H1 (cell line): ENCODE measurements around the gene OR4C6. TPM values are rescaled to one million over a fixed set of nuclear protein-coding genes. Genes with fewer than 3 reads are reported as not detected.

Source experiments
- CTCF ChIA-PET: fragments of 300-600 bp; sonication (Branson Sonifier 250); formaldehyde crosslinking; loops from one replicate; lab custom pipeline; 2021; ENCODE audit not compliant: partially characterized antibody; lab: Charles Lee
- POLR2A ChIA-PET: fragments of 300-600 bp; sonication (Branson Sonifier 250); formaldehyde crosslinking; loops from one replicate; lab custom pipeline; 2021; ENCODE audit warnings: inconsistent platforms; ENCODE audit not compliant: partially characterized antibody; lab: Charles Lee
- DNase-seq, 2 experiments: peaks; one replicate each; pipeline versions ENCODE4 v3.0.0 to v3.0.0-alpha.2; 2010 to 2022; ENCODE audit warnings: low spot score in 2 of 2, low read depth in 1 of 2, mixed read lengths in 1 of 2
- FAIRE-seq: peaks from 2 replicates; lab custom pipeline; 2011; peaks lifted over from hg19 to GRCh38; lab: Jason Lieb, UNC
- H2AFZ ChIP-seq: 2 replicates; pipeline ENCODE4 v1.8.1; 2012; ENCODE audit warnings: low read length, inconsistent platforms
- H2AK5ac ChIP-seq: 2 replicates; pipeline ENCODE4 v1.6.1; 2013; ENCODE audit warnings: low read depth, low read length
- H2BK120ac ChIP-seq: replicated peaks from 2 replicates; pipeline ENCODE3; 2013; ENCODE audit warnings: low read depth, low read length, inconsistent platforms
- H2BK12ac ChIP-seq: 2 replicates; pipeline ENCODE4 v1.6.1; 2013; ENCODE audit warnings: low read depth, low read length
- H2BK15ac ChIP-seq: 2 replicates; pipeline ENCODE4 v1.6.1; 2013; ENCODE audit warnings: low read length
- H2BK20ac ChIP-seq: 2 replicates; pipeline ENCODE4 v1.6.1; 2013; ENCODE audit warnings: low read length
- H2BK5ac ChIP-seq: 2 replicates; pipeline ENCODE4 v1.6.1; 2013; ENCODE audit warnings: low read depth, low read length
- H3K14ac ChIP-seq: 2 replicates; pipeline ENCODE4 v1.6.1; 2013; ENCODE audit warnings: inconsistent platforms; ENCODE audit not compliant: insufficient read length
- H3K18ac ChIP-seq: 2 replicates; pipeline ENCODE4 v1.6.1; 2013; ENCODE audit warnings: low read length; ENCODE audit errors: extremely low read depth
- H3K23ac ChIP-seq: 2 replicates; pipeline ENCODE4 v1.6.1; 2013; ENCODE audit warnings: inconsistent platforms; ENCODE audit not compliant: insufficient read length
- H3K23me2 ChIP-seq: 2 replicates; pipeline ENCODE4 v1.6.1; 2013; ENCODE audit warnings: low read depth, low read length
- H3K27ac ChIP-seq: 2 replicates; pipeline ENCODE4 v1.6.1; 2011; ENCODE audit warnings: low read depth, low read length, inconsistent platforms
- H3K27me3 ChIP-seq, 4 experiments: replicated peaks in 1 of 4; 1 replicate in 1 of 4; 2 replicates in 3 of 4; pipeline versions ENCODE4 v1.6.1 to v1.8.1; 2011 to 2013; ENCODE audit warnings: low read length in 3 of 4, mild to moderate bottlenecking in 3 of 4, inconsistent platforms in 2 of 4, mixed read lengths in 2 of 4, moderate library complexity in 1 of 4; ENCODE audit not compliant: control insufficient read depth in 3 of 4, insufficient read depth in 3 of 4; ENCODE audit errors: extremely low read depth in 1 of 4
- H3K36me3 ChIP-seq, 4 experiments: 2 replicates each; pipeline versions ENCODE4 v1.6.1 to v1.8.1; 2011 to 2013; ENCODE audit warnings: mild to moderate bottlenecking in 4 of 4, low read length in 3 of 4, moderate library complexity in 2 of 4, control low read depth in 1 of 4, inconsistent platforms in 1 of 4; ENCODE audit not compliant: insufficient read depth in 4 of 4, control insufficient read depth in 2 of 4
- H3K4ac ChIP-seq: replicated peaks from 2 replicates; pipeline ENCODE3; 2013; ENCODE audit warnings: low read length, low read depth, mixed read lengths, inconsistent platforms; ENCODE audit not compliant: insufficient read length
- H3K4me1 ChIP-seq, 4 experiments: replicated peaks in 1 of 4; 1 replicate in 1 of 4; 2 replicates in 3 of 4; pipeline versions ENCODE4 v1.6.1 to v1.8.1; 2011 to 2013; ENCODE audit warnings: low read length in 3 of 4, inconsistent platforms in 2 of 4, mixed read lengths in 1 of 4; ENCODE audit not compliant: insufficient read depth in 4 of 4, control insufficient read depth in 3 of 4
- H3K4me2 ChIP-seq, 2 experiments: 2 replicates each; pipeline versions ENCODE4 v1.6.1 to v1.8.1; 2011 to 2013; ENCODE audit warnings: low read depth in 2 of 2, low read length in 2 of 2, control low read depth in 1 of 2, inconsistent platforms in 1 of 2, mild to moderate bottlenecking in 1 of 2; ENCODE audit not compliant: insufficient read depth in 1 of 2
- H3K4me3 ChIP-seq, 4 experiments: fragments of 200-600, 300-600 bp in 1 of 4; sonication (generic), shearing (Covaris generic), sonication (Bioruptor Twin) in 1 of 4; 2 replicates each; pipeline versions ENCODE4 v1.5.1 to v1.8.1; 2011 to 2016; ENCODE audit warnings: low read length in 4 of 4, low read depth in 3 of 4, control low read depth in 2 of 4, inconsistent platforms in 2 of 4, mild to moderate bottlenecking in 2 of 4, mixed read lengths in 1 of 4, moderate library complexity in 1 of 4; ENCODE audit not compliant: insufficient read depth in 2 of 4; ENCODE audit errors: extremely low read depth in 1 of 4
- H3K56ac ChIP-seq: replicated peaks from 2 replicates; pipeline ENCODE3; 2013; ENCODE audit warnings: low read depth, mild to moderate bottlenecking, mixed read lengths, low read length, inconsistent platforms; ENCODE audit not compliant: insufficient read length
- H3K79me1 ChIP-seq: 2 replicates; pipeline ENCODE4 v1.6.1; 2013; ENCODE audit warnings: low read depth, low read length, control low read depth
- H3K79me2 ChIP-seq, 2 experiments: 2 replicates each; pipeline versions ENCODE4 v1.6.1 to v1.8.1; 2012 to 2013; ENCODE audit warnings: low read length in 2 of 2, mild to moderate bottlenecking in 2 of 2, inconsistent platforms in 1 of 2; ENCODE audit not compliant: insufficient read depth in 2 of 2, control insufficient read depth in 1 of 2
- H3K9ac ChIP-seq, 4 experiments: replicated peaks in 1 of 4; 1 replicate in 1 of 4; 2 replicates in 3 of 4; pipeline versions ENCODE4 v1.6.1 to v1.8.1; 2011 to 2013; ENCODE audit warnings: low read depth in 3 of 4, low read length in 3 of 4, control low read depth in 2 of 4, mild to moderate bottlenecking in 2 of 4, moderate library complexity in 2 of 4, inconsistent platforms in 1 of 4; ENCODE audit errors: extremely low read depth in 1 of 4
- H3K9me3 ChIP-seq, 2 experiments: 2 replicates each; pipeline versions ENCODE4 v1.6.1 to v1.8.1; 2012 to 2013; ENCODE audit warnings: mild to moderate bottlenecking in 2 of 2, moderate library complexity in 2 of 2, control low read depth in 1 of 2, inconsistent platforms in 1 of 2, low read depth in 1 of 2, low read length in 1 of 2, mixed read lengths in 1 of 2; ENCODE audit not compliant: insufficient read depth in 2 of 2
- H4K20me1 ChIP-seq, 2 experiments: replicated peaks in 1 of 2; 2 replicates each; pipeline versions ENCODE3 to v1.8.1; 2011 to 2013; ENCODE audit warnings: inconsistent platforms in 2 of 2, low read length in 2 of 2, mild to moderate bottlenecking in 1 of 2; ENCODE audit not compliant: insufficient read depth in 2 of 2, control insufficient read depth in 1 of 2
- H4K5ac ChIP-seq: 2 replicates; pipeline ENCODE4 v1.6.1; 2013; ENCODE audit warnings: low read length, low read depth, mixed read lengths, inconsistent platforms; ENCODE audit not compliant: insufficient read length
- H4K8ac ChIP-seq: 2 replicates; pipeline ENCODE4 v1.8.0; 2013; ENCODE audit warnings: mild to moderate bottlenecking, moderate library complexity, low read length, inconsistent platforms; ENCODE audit not compliant: insufficient read depth; ENCODE audit errors: extremely low read depth
- H4K91ac ChIP-seq: replicated peaks from 2 replicates; pipeline ENCODE3; 2013; ENCODE audit warnings: low read length, mixed read lengths, inconsistent platforms; ENCODE audit not compliant: insufficient read length
- CHD2 ChIP-seq: IDR thresholded peaks from 2 replicates; pipeline ENCODE4 v1.6.1; 2012; ENCODE audit warnings: low read length, improper control_type of control experiment
- FOSL1 ChIP-seq: IDR thresholded peaks from 2 replicates; pipeline ENCODE4 v1.6.1; 2011; ENCODE audit warnings: mild to moderate bottlenecking, low read depth, low read length, moderate library complexity; ENCODE audit not compliant: insufficient read depth
- KDM5A ChIP-seq: fragments of 200-600 bp; IDR thresholded peaks from 2 replicates; pipeline ENCODE4 v1.7.1; 2012; ENCODE audit warnings: mild to moderate bottlenecking, low read length, inconsistent platforms, mixed read lengths
- SAP30 ChIP-seq: fragments of 300-600 bp; sonication (generic); IDR thresholded peaks from 2 replicates; pipeline ENCODE4 v1.7.1; 2012; ENCODE audit warnings: low read length, moderate library complexity, mild to moderate bottlenecking, inconsistent platforms; ENCODE audit not compliant: insufficient read depth, insufficient replicate concordance
- TAF1 ChIP-seq: IDR thresholded peaks from 2 replicates; pipeline ENCODE4 v1.6.1; 2011; ENCODE audit warnings: mild to moderate bottlenecking, low read depth, low read length
- TCF12 ChIP-seq: IDR thresholded peaks from 2 replicates; pipeline ENCODE4 v1.6.1; 2011; ENCODE audit warnings: low read depth, mild to moderate bottlenecking, low read length
- WGBS, 2 experiments: shearing (Covaris generic) in 1 of 2; methylation state at CpG; one replicate each; pipeline versions ENCODE4 v1.1.6 to v1.1.7; 2013 to 2015; ENCODE audit warnings: low lambda C conversion rate in 2 of 2, mixed read lengths in 2 of 2, inconsistent platforms in 1 of 2, low coverage in 1 of 2, missing lambda C conversion rate in 1 of 2; ENCODE audit not compliant: insufficient replicate concordance in 2 of 2, insufficient coverage in 1 of 2, insufficient read length in 1 of 2; ENCODE audit errors: extremely low coverage in 1 of 2, missing lambda C conversion rate in 1 of 2; 5-methylcytosine and 5-hydroxymethylcytosine counted together
- polyA plus RNA-seq, 7 experiments: library from polyadenylated mRNA; depleted of rRNA in 3 of 7; stranded (reverse) in 5 of 7; unstranded in 2 of 7; fragments of >200 nt in 5 of 7; fragments of 200-250 nt in 2 of 7; gene quantifications; 1 replicate in 5 of 7; 2 replicates in 1 of 7; 4 replicates in 1 of 7; pipeline versions ENCODE4 v1.2.1 to v1.2.3, GENCODE V29; 2011 to 2013; ENCODE audit warnings: missing spikeins in 2 of 7, mixed read lengths in 2 of 7
- total RNA-seq: library from RNA; stranded (reverse); fragmentation: NEBNext Ultra II Directional; extraction: Animal tissue kit (Norgen Biotek cat#: 25700); gene quantifications from 2 replicates; pipeline ENCODE4 v1.2.1, GENCODE V29; 2021
- TF ChIP-seq, protein P1 (sequence below): IDR thresholded peaks from 2 replicates; pipeline ENCODE4 v1.6.1; 2012; ENCODE audit warnings: inconsistent platforms
- TF ChIP-seq, protein P2 (sequence below), 3 experiments: IDR thresholded peaks; 1 replicate in 2 of 3; 2 replicates in 1 of 3; pipeline versions ENCODE4 v1.5.1 to v1.6.1; 2011; ENCODE audit warnings: low read length in 3 of 3, mild to moderate bottlenecking in 3 of 3, inconsistent platforms in 2 of 3, low read depth in 1 of 3, moderate library complexity in 1 of 3; ENCODE audit not compliant: insufficient read depth in 1 of 3; ENCODE audit errors: control extremely low read depth in 1 of 3

The OR4C6 gene
- total and polyA plus RNA-seq, 2 of the 8 experiments (the other 6 are each of a cell fraction or from before 2014, with no cell fraction given), result not detected

DNA sequence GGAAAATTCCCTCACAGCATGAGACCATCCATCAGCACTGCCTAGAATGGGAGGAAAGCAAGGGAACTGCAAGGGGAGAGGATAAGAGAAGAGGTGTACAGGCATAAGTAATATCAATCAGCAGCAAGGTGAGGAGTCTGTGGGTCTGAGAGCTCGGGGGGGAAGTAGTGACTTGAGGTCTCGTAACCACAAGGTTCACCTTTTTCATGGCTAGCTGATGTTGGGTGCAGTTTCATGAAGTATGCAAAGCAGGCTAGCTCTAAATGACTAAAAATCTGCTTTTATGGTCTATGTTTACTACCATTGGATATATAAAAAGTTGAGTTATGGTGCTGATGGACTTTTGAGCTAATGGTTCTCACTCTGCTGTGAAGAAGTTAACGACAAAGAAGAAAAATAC is 35.8 kb downstream of the OR4C6 start:
- DNase-seq, result no peak
- H2BK15ac ChIP-seq, result no peak overlapping the region
- no peak for TF ChIP-seq FOSL1
- no peak for TF ChIP-seq TCF12
- no peak for TF ChIP-seq CHD2
- no peak for TF ChIP-seq SAP30
- no peak for TF ChIP-seq KDM5A
- TF ChIP-seq, protein P1, sequence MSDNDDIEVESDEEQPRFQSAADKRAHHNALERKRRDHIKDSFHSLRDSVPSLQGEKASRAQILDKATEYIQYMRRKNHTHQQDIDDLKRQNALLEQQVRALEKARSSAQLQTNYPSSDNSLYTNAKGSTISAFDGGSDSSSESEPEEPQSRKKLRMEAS, result no peak
- TF ChIP-seq, protein P2, sequence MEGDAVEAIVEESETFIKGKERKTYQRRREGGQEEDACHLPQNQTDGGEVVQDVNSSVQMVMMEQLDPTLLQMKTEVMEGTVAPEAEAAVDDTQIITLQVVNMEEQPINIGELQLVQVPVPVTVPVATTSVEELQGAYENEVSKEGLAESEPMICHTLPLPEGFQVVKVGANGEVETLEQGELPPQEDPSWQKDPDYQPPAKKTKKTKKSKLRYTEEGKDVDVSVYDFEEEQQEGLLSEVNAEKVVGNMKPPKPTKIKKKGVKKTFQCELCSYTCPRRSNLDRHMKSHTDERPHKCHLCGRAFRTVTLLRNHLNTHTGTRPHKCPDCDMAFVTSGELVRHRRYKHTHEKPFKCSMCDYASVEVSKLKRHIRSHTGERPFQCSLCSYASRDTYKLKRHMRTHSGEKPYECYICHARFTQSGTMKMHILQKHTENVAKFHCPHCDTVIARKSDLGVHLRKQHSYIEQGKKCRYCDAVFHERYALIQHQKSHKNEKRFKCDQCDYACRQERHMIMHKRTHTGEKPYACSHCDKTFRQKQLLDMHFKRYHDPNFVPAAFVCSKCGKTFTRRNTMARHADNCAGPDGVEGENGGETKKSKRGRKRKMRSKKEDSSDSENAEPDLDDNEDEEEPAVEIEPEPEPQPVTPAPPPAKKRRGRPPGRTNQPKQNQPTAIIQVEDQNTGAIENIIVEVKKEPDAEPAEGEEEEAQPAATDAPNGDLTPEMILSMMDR (IDR thresholded peaks at IDR 0.05; ENCODE audit: control extremely low read depth in 1 of 3, insufficient read depth in 1 of 3, low read depth in 1 of 3, low read length in 3 of 3), result no peak
- TF ChIP-seq TAF1, result no peak
- TF ChIP-seq, all 59 proteins: peak for 0
- H3K9ac ChIP-seq, result no peak overlapping the region
- H2BK12ac ChIP-seq, result no peak overlapping the region
- H3K79me2 ChIP-seq, result no peaks in the 10 kb centered on the region
- no peaks in the 10 kb centered on the region for H3K23me2 ChIP-seq
- H3K14ac ChIP-seq, result no peak overlapping the region
- no peak overlapping the region for H3K4me3 ChIP-seq
- no peak overlapping the region for H3K56ac ChIP-seq
- no peak overlapping the region for H4K5ac ChIP-seq
- H3K4ac ChIP-seq, result no peak overlapping the region
- H3K79me1 ChIP-seq, result no peaks in the 10 kb centered on the region
- no peaks in the 10 kb centered on the region for H3K27me3 ChIP-seq
- no peak overlapping the region for H2AK5ac ChIP-seq
- no peak overlapping the region for H2BK20ac ChIP-seq
- H4K8ac ChIP-seq, result no peak overlapping the region
- no peak overlapping the region for H2AFZ ChIP-seq
- H3K36me3 ChIP-seq, result no peaks in the 10 kb centered on the region
- ChIA-PET POLR2A (no interaction called here), CTCF (interaction anchor here (0.6 kb wide), 1 partner anchor 926 kb away, joined by 3 read pairs; no protein-coding TSS in a partner anchor)
- no peaks in the 10 kb centered on the region for H3K4me1 ChIP-seq
- peaks cover 49 to 50% of the 10 kb centered on the region in 2 experiments for H3K9me3 ChIP-seq
- no peak overlapping the region for H2BK120ac ChIP-seq
- H3K4me2 ChIP-seq, result no peak overlapping the region
- H4K91ac ChIP-seq, result no peak overlapping the region
- no peak for FAIRE-seq
- H2BK5ac ChIP-seq, result no peak overlapping the region
- no peak overlapping the region for H3K23ac ChIP-seq
- H3K18ac ChIP-seq, result no peak overlapping the region
- H3K27ac ChIP-seq, result no peak overlapping the region
- H4K20me1 ChIP-seq, result no peaks in the 10 kb centered on the region
- 78% methylated on average over 3 of the region's 3 CpGs; no CpG with 5 or more reads in 1 of the 2 experiments for WGBS, 2 experiments
